GM12878 (cell line): ENCODE measurements around the gene ZDHHC1.

Experiments used
- BCL11A ChIP-seq: IDR thresholded peaks from 2 replicates; pipeline ENCODE4 v1.6.1; 2011; ENCODE audit warnings: low read depth, low read length
- EZH2 ChIP-seq: IDR thresholded peaks from 2 replicates; pipeline ENCODE4 v1.6.1; 2012; ENCODE audit warnings: low read depth, mild to moderate bottlenecking, control low read depth, inconsistent platforms, low read length, borderline replicate concordance; ENCODE audit not compliant: control insufficient read depth
- GABPA ChIP-seq: IDR thresholded peaks from 2 replicates; pipeline ENCODE4 v1.6.1; 2014; ENCODE audit warnings: antibody characterized with exemption, low read depth, mild to moderate bottlenecking, inconsistent platforms

DNA sequence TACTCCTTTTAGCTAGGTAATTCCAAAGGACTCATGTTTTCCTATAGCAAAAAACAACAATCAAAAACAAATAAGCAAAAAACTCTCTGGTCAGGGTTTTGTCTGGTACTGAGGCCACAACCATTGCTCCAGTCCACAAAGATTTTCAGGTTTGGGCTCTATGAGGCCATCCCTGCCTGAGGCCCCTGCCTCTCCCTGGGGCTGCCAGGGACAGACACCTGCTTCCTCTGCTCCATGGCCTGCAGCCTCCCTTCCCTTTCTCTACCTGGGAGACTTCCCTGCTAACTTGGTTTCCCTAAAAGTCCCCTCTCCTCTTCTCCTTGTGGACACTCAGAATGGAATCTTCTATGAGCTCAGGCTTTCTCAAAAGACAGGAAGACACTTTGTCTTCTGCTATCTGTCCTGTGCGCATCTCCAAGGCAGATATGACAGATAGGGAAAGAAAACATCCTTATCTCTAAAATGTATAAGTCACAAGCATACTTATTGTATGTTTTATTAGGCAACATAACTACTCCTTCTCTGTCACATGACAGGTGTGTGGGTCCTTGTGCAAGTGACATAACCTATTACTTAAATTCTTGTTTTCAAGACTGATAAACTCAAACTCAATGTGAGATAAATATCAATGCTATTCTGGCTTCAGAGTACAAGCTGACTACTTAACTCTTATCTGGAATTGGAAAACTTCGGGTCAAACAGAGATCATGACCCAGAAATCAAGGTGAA lies 1.2 kb upstream of the ZDHHC1 start:
- TF ChIP-seq GABPA, result no peak
- TF ChIP-seq BCL11A, result no peak
- TF ChIP-seq EZH2, result no peak
